ENCODE measurements around the gene KLRF2.

DNA sequence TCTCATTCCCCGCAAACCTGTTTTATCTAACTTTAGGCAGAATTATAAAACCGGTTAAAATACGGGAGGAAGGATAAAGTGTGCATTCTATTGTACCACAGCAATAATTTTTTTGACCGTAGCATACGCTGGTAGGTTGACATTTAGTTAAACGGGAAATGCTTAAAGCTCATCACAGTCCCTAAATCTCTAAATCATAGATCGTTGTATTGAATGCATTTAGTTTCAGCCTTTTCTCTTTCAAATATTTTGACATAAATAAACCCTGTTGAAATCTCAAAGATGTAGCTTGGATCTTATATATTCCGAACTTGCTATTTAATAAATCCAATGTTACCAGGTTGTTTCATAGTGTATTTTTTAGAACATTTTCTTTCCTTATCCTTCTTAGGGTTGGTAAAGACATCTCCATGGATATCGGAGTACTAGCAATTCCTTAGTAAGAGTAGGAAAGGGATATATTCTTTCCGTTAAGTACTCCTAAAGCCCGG, 12.9 kb upstream of the KLRF2 start:
- TF ChIP-seq POLR2AphosphoS5 (IDR thresholded peaks at IDR 0.05) (no peak), EZH2 (IDR thresholded peaks at IDR 0.05; ENCODE audit: borderline replicate concordance, insufficient read depth, low read length, poor library complexity, severe bottlenecking) (no peak)
